NB4 (cell line): ENCODE data around the gene PIK3R4.

ENCODE experiments used
- CTCF ChIP-seq: IDR thresholded peaks from one replicate; pipeline ENCODE4 v1.5.1; 2012; ENCODE audit warnings: low read depth, low read length
- MYC ChIP-seq: IDR thresholded peaks from 2 replicates; pipeline ENCODE4 v1.6.1; 2011; ENCODE audit warnings: low read depth, low read length
- POLR2A ChIP-seq: IDR thresholded peaks from 2 replicates; pipeline ENCODE4 v1.6.1; 2011; ENCODE audit warnings: mild to moderate bottlenecking; ENCODE audit not compliant: insufficient read length; ENCODE audit errors: extremely low read depth

- TF ChIP-seq POLR2A (no peak), CTCF (no peak), MYC (no peak)
These were observed 54.2 kb downstream of the PIK3R4 start for GRCh38 chr3:130692455-130692854.
